Liver (tissue), 9 donors: ENCODE results near the gene GMPR. TPM values are rescaled to one million over a fixed set of nuclear protein-coding genes. Genes with fewer than 3 reads are reported as not detected.

Experiments
- DNase-seq: peaks from one replicate; pipeline ENCODE4 v3.0.0-alpha.2; 2017; ENCODE audit warnings: low spot score
- H3K27ac ChIP-seq, 2 donors: one replicate each; pipeline ENCODE4 v1.7.0; 2013; ENCODE audit warnings: inconsistent platforms in 2 of 2, low read length in 2 of 2, control low read depth in 1 of 2, low read depth in 1 of 2, mild to moderate bottlenecking in 1 of 2
- H3K27me3 ChIP-seq, 4 donors: one replicate each; pipeline versions ENCODE4 v1.6.1 to v1.7.0; 2013; ENCODE audit warnings: low read length in 3 of 4, inconsistent platforms in 1 of 4, mild to moderate bottlenecking in 1 of 4, moderate library complexity in 1 of 4; ENCODE audit not compliant: control insufficient read depth in 4 of 4, insufficient read depth in 4 of 4
- H3K36me3 ChIP-seq, 4 donors: one replicate each; pipeline versions ENCODE4 v1.6.1 to v1.7.0; 2013; ENCODE audit warnings: low read length in 3 of 4, mild to moderate bottlenecking in 3 of 4, low read depth in 1 of 4, moderate library complexity in 1 of 4; ENCODE audit not compliant: control insufficient read depth in 4 of 4, insufficient read depth in 3 of 4
- H3K4me1 ChIP-seq, 4 donors: one replicate each; pipeline versions ENCODE4 v1.6.1 to v1.7.0; 2013; ENCODE audit warnings: low read length in 3 of 4, mild to moderate bottlenecking in 3 of 4, moderate library complexity in 1 of 4; ENCODE audit not compliant: control insufficient read depth in 4 of 4, insufficient read depth in 4 of 4
- H3K4me3 ChIP-seq, 3 donors: one replicate each; pipeline versions ENCODE4 v1.6.1 to v1.7.0; 2013; ENCODE audit warnings: low read length in 3 of 3, control low read depth in 1 of 3, low read depth in 1 of 3, mild to moderate bottlenecking in 1 of 3
- H3K9ac ChIP-seq, 2 donors: one replicate each; pipeline ENCODE4 v1.7.0; 2013; ENCODE audit warnings: low read length in 2 of 2, mild to moderate bottlenecking in 2 of 2, moderate library complexity in 2 of 2, control low read depth in 1 of 2, low read depth in 1 of 2
- H3K9me3 ChIP-seq, 4 donors: one replicate each; pipeline versions ENCODE4 v1.6.1 to v1.7.0; 2013; ENCODE audit warnings: low read length in 3 of 4; ENCODE audit not compliant: control insufficient read depth in 4 of 4
- CTCF ChIP-seq: fragments of 150-350 bp; IDR thresholded peaks from 2 replicates; pipeline ENCODE4 v1.5.1; 2017; ENCODE audit warnings: improper control_type of control experiment, low read depth, low read length; ENCODE audit not compliant: missing input control
- EGR1 ChIP-seq, 2 donors: IDR thresholded peaks; 2 replicates each; pipeline ENCODE4 v1.6.1; 2016 to 2018; ENCODE audit warnings: antibody characterized with exemption in 2 of 2, low read depth in 2 of 2
- FOXA1 ChIP-seq: IDR thresholded peaks from 2 replicates; pipeline ENCODE4 v1.6.1; 2016; ENCODE audit warnings: antibody characterized with exemption
- FOXA2 ChIP-seq: IDR thresholded peaks from 2 replicates; pipeline ENCODE4 v1.6.1; 2016; ENCODE audit warnings: antibody characterized with exemption
- HNF4G ChIP-seq: IDR thresholded peaks from 2 replicates; pipeline ENCODE4 v1.6.1; 2016; ENCODE audit warnings: antibody characterized with exemption
- JUND ChIP-seq, 2 donors: IDR thresholded peaks; 2 replicates each; pipeline ENCODE4 v1.6.1; 2016; ENCODE audit warnings: antibody characterized with exemption in 2 of 2
- NR2F2 ChIP-seq: IDR thresholded peaks from 2 replicates; pipeline ENCODE4 v1.6.1; 2016; ENCODE audit warnings: antibody characterized with exemption
- RAD21 ChIP-seq, 2 donors: IDR thresholded peaks; 2 replicates each; pipeline ENCODE4 v1.6.1; 2016; ENCODE audit warnings: antibody characterized with exemption in 2 of 2, mild to moderate bottlenecking in 2 of 2
- REST ChIP-seq: IDR thresholded peaks from 2 replicates; pipeline ENCODE4 v1.6.1; 2016; ENCODE audit warnings: antibody characterized with exemption, mild to moderate bottlenecking
- SP1 ChIP-seq: IDR thresholded peaks from 2 replicates; pipeline ENCODE4 v1.6.1; 2018; ENCODE audit warnings: antibody characterized with exemption, mild to moderate bottlenecking
- WGBS: extraction: QIAGEN DNeasy Blood & Tissue Kit; methylation state at CpG from one replicate; pipeline ENCODE4 v1.1.7; 2013; 5-methylcytosine and 5-hydroxymethylcytosine counted together
- polyA plus RNA-seq, 2 donors: library from polyadenylated mRNA; stranded (reverse) in 1 of 2; unstranded in 1 of 2; fragments of 200-250 nt in 1 of 2; fragments of >200 nt in 1 of 2; fragmentation: Nextera tagmentation in 1 of 2; extraction: Ambion mirVana in 1 of 2; gene quantifications; one replicate each; pipeline versions ENCODE4 v1.2.1 to v1.2.3, GENCODE V29; 2013 to 2015
- total RNA-seq, 2 donors: library from RNA; depleted of rRNA; stranded (reverse); fragments of >200 nt; gene quantifications; one replicate each; pipeline ENCODE4 v1.2.3, GENCODE V29; 2014
- TF ChIP-seq, protein P1 (sequence below): IDR thresholded peaks from 2 replicates; pipeline ENCODE4 v1.6.1; 2016; ENCODE audit warnings: antibody characterized with exemption
- donor health status: healthy.
- donor health status: healthy.
- donor health status: healthy.
- donor health status: healthy.
- donor health status: healthy.

Gene GMPR
- total and polyA plus RNA-seq, 4 donors: 2.1 to 50.2 (median 4.2) TPM

DNA sequence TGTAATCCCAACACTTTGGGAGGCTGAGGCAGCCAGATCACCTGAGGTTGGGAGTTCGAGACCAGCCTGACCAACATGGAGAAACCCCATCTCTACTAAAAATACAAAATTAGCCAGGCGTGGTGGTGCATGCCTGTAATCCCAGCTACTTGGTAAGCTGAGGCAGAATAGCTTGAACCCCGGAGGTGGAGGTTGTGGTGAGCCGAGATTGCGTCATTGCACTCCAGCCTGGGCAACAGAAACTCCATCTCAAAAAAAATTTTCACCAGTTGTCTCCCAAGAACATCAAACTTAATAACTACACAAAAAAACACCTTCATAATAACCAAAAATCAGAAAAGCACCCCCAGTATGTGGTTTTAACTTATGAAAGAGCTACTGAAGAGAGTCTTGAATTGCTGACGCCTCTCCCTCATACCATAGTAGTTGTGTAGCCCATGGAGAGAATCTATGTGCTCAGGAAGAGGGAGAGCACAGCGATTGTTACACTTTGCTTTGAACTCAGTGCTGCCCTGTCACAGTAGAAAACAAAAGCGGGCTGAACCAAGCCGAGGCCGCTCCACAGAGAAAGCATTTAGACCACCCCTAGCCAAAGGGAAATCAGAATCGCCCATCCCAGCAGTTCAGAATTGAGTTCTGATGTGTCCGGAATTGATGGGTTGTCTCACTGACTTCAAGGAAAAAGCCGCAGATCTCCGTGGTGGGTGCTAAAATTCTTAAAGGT, 42.0 kb upstream of the GMPR start:
- no peak overlapping the region for H3K27ac ChIP-seq
- peaks cover 0 to 3% (median 2%) of the 10 kb centered on the region in 4 donors for H3K27me3 ChIP-seq
- WGBS: 80% methylated on average over 14 of the region's 14 CpGs
- no peak for DNase-seq
- no peak overlapping the region for H3K4me3 ChIP-seq
- no peak for TF ChIP-seq FOXA2
- H3K36me3 ChIP-seq: no peaks in the 10 kb centered on the region
- H3K9ac ChIP-seq: no peak overlapping the region
- peaks cover 0 to 2% (median 0%) of the 10 kb centered on the region in 4 donors for H3K4me1 ChIP-seq
- H3K9me3 ChIP-seq: no peaks in the 10 kb centered on the region

DNA sequence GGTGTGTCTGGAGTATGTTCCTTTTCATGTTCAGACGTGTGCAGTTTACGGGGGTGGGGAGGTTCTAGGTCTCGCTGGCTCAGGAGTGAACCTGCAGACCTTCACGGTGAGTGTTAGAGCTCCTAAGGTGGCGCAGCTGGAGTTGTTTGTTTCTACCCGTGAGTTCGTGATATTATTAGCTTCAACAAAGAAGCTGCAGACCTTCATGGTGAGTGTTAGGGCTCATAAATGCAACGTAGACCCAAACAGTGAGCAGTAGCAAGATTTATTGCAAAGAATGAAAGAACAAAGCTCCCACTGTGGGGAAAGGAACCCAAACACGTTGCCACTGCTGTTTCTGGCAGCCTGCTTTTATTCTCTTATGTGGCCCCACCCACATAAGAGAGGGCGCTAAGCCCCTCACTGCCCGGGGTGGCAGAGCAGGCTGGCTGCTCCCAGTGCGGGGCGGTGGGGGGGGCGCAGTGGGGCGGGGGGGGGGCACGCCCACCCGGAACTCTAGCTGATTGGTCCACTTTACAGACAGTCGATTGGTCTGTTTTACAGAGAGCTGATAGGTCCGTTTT, 41.3 kb upstream of the GMPR start:
- H3K27me3 ChIP-seq: peaks cover 0 to 3% (median 0%) of the 10 kb centered on the region in 4 donors
- H3K4me1 ChIP-seq: peaks cover 0 to 2% (median 0%) of the 10 kb centered on the region in 4 donors
- no peak overlapping the region for H3K27ac ChIP-seq
- H3K9ac ChIP-seq: no peak overlapping the region
- H3K4me3 ChIP-seq: no peak overlapping the region
- TF ChIP-seq FOXA1 (no peak), SP1 (no peak), FOXA2 (no peak), CTCF (no peak), HNF4G (no peak), REST (no peak), JUND (IDR thresholded peaks at IDR 0.05) (no peak), RAD21 (IDR thresholded peaks at IDR 0.05) (no peak), EGR1 (IDR thresholded peaks at IDR 0.05; ENCODE audit: low read depth in 2 of 2) (no peak), NR2F2 (no peak)
- TF ChIP-seq, protein P1, sequence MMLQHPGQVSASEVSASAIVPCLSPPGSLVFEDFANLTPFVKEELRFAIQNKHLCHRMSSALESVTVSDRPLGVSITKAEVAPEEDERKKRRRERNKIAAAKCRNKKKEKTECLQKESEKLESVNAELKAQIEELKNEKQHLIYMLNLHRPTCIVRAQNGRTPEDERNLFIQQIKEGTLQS: no peak
- 81% methylated on average over 19 of the region's 19 CpGs for WGBS
- H3K36me3 ChIP-seq: no peaks in the 10 kb centered on the region
- no peak for DNase-seq
- no peaks in the 10 kb centered on the region for H3K9me3 ChIP-seq
